SU-DHL-6 (cell line): ENCODE results near the gene CENPE.

Source experiments
- H2AFZ ChIP-seq: fragments of 200-600 bp; sonication (generic); 2 replicates; pipeline ENCODE4 v1.6.1; 2014; ENCODE audit warnings: low read depth, mild to moderate bottlenecking, moderate library complexity, mixed read lengths, antibody characterized with exemption, low read length; ENCODE audit not compliant: severe bottlenecking
- H3F3A ChIP-seq: fragments of 200-600 bp; shearing (Covaris generic); 2 replicates; pipeline ENCODE4 v1.6.0; 2016; ENCODE audit warnings: antibody characterized with exemption, mild to moderate bottlenecking; ENCODE audit not compliant: insufficient read depth
- H3K27ac ChIP-seq: fragments of 200-600 bp; sonication (generic); 2 replicates; pipeline ENCODE4 v1.5.1; 2016; ENCODE audit warnings: low read depth, mild to moderate bottlenecking, low read length, moderate library complexity, mixed read lengths
- H3K27me3 ChIP-seq: fragments of 200-600 bp; sonication (generic), shearing (Covaris generic); 2 replicates; pipeline ENCODE4 v1.6.0; 2014; ENCODE audit warnings: mild to moderate bottlenecking, low read length
- H3K36me3 ChIP-seq: fragments of 200-600 bp; sonication (generic); 2 replicates; pipeline ENCODE4 v1.6.1; 2014; ENCODE audit warnings: mild to moderate bottlenecking, low read length, mixed read lengths
- H3K4me2 ChIP-seq: fragments of 300-600, 200-600 bp; shearing (Covaris generic), sonication (generic); 2 replicates; pipeline ENCODE4 v1.6.0; 2014; ENCODE audit warnings: low read length, low read depth, mild to moderate bottlenecking; ENCODE audit not compliant: poor library complexity, severe bottlenecking
- H3K4me3 ChIP-seq: fragments of 200-600 bp; sonication (generic); 2 replicates; pipeline ENCODE4 v1.5.1; 2014; ENCODE audit warnings: antibody characterized with exemption, low read length, mild to moderate bottlenecking, mixed read lengths; ENCODE audit not compliant: insufficient read depth, poor library complexity, severe bottlenecking
- H3K79me2 ChIP-seq: fragments of 200-600 bp; sonication (generic); 2 replicates; pipeline ENCODE4 v1.6.1; 2014; ENCODE audit warnings: mild to moderate bottlenecking, low read length, moderate library complexity; ENCODE audit not compliant: insufficient read depth
- H3K9ac ChIP-seq: fragments of 200-600 bp; sonication (generic); 2 replicates; pipeline ENCODE4 v1.7.0; 2014; ENCODE audit warnings: mild to moderate bottlenecking, low read length
- H3K9me2 ChIP-seq: fragments of 200-600 bp; sonication (generic); replicated peaks from 2 replicates; pipeline ENCODE4 v1.6.1; 2014; ENCODE audit warnings: low read length; ENCODE audit not compliant: insufficient read depth
- H3K9me3 ChIP-seq: fragments of 200-600 bp; sonication (generic); 2 replicates; pipeline ENCODE4 v1.6.1; 2014; ENCODE audit warnings: low read length, mixed read lengths; ENCODE audit not compliant: insufficient read depth
- H4K20me1 ChIP-seq: fragments of 200-600 bp; sonication (generic); 2 replicates; pipeline ENCODE4 v1.6.1; 2014; ENCODE audit warnings: low read depth, mild to moderate bottlenecking, antibody characterized with exemption, low read length, moderate library complexity, mixed read lengths
- CTCF ChIP-seq: fragments of 200-600 bp; sonication (generic); IDR thresholded peaks from one replicate; pipeline ENCODE4 v1.5.1; 2017; ENCODE audit warnings: antibody characterized with exemption, mild to moderate bottlenecking, low read length, moderate library complexity; ENCODE audit not compliant: insufficient read depth, poor library complexity, severe bottlenecking
- EZH2phosphoT487 ChIP-seq: fragments of 200-600 bp; sonication (generic), shearing (Covaris generic); conservative IDR thresholded peaks from 2 replicates; pipeline ENCODE4 v1.6.1; 2018; ENCODE audit warnings: mild to moderate bottlenecking, antibody characterized with exemption, low read length, moderate library complexity, mixed read lengths

The CENPE gene

GRCh38 chr4:103144926-103145325, 53.2 kb downstream of the CENPE start:
- no peaks in the 10 kb centered on the region for H3K9me3 ChIP-seq
- no peaks in the 10 kb centered on the region for H3K79me2 ChIP-seq
- H3K9ac ChIP-seq, result no peak overlapping the region
- no peaks in the 10 kb centered on the region for H3K9me2 ChIP-seq
- H3K4me2 ChIP-seq, result no peak overlapping the region
- TF ChIP-seq EZH2phosphoT487 (no peak), CTCF (no peak)
- H4K20me1 ChIP-seq, result no peaks in the 10 kb centered on the region
- peaks cover 14% of the 10 kb centered on the region; the same call in 1 of the 2 replicates for H3K36me3 ChIP-seq
- no peaks in the 10 kb centered on the region for H3K27me3 ChIP-seq
- no peak overlapping the region for H3K27ac ChIP-seq
- no peaks in the 10 kb centered on the region for H3F3A ChIP-seq
- H3K4me3 ChIP-seq, result no peak overlapping the region
- H2AFZ ChIP-seq, result no peak overlapping the region

GRCh38 chr4:103137446-103137827, 60.7 kb downstream of the CENPE start:
- Histone ChIP-seq H4K20me1 (no peaks in the 10 kb centered on the region), H3K9me3 (no peaks in the 10 kb centered on the region), H2AFZ (no peak overlapping the region), H3K4me2 (no peak overlapping the region), H3K27ac (no peak overlapping the region), H3K9ac (no peak overlapping the region), H3K9me2 (no peaks in the 10 kb centered on the region), H3K4me3 (no peak overlapping the region), H3K79me2 (no peaks in the 10 kb centered on the region), H3K27me3 (no peaks in the 10 kb centered on the region), H3F3A (no peaks in the 10 kb centered on the region), H3K36me3 (peaks cover 17% of the 10 kb centered on the region; the same call in 1 of the 2 replicates)
- TF ChIP-seq EZH2phosphoT487 (no peak), CTCF (no peak)

GRCh38 chr4:103136671-103137445, 61.3 kb downstream of the CENPE start:
- TF ChIP-seq CTCF (no peak), EZH2phosphoT487 (no peak)
- no peak overlapping the region for H3K9ac ChIP-seq
- no peak overlapping the region for H3K27ac ChIP-seq
- H3K4me2 ChIP-seq, result no peak overlapping the region
- H4K20me1 ChIP-seq, result no peaks in the 10 kb centered on the region
- no peaks in the 10 kb centered on the region for H3F3A ChIP-seq
- no peak overlapping the region for H3K4me3 ChIP-seq
- H2AFZ ChIP-seq, result no peak overlapping the region
- peaks cover 17% of the 10 kb centered on the region; the same call in 1 of the 2 replicates for H3K36me3 ChIP-seq
- H3K79me2 ChIP-seq, result no peaks in the 10 kb centered on the region
- H3K9me3 ChIP-seq, result no peaks in the 10 kb centered on the region
- H3K27me3 ChIP-seq, result no peaks in the 10 kb centered on the region
- no peaks in the 10 kb centered on the region for H3K9me2 ChIP-seq
